Measurements from ENCODE around the gene ATOH1.
A peak's percentile ranks its signal among the peaks of the same experiment; 100 is the strongest.

The ATOH1 gene

GRCh38 chr4:93828332-93828994 is at the start of gene ATOH1:
ATOH1 (plus strand) TSS chr4:93828753; CDS start chr4:93828927, 174 bp downstream.
- DNase-seq = peak in 1 of 2 donors; percentile 13

- DNase-seq = no peak
Measured at GRCh38 chr4:93779228-93779627, 49.3 kb upstream of the ATOH1 start.

GRCh38 chr4:93780080-93780479 is 48.5 kb upstream of the ATOH1 start:
- no peak for DNase-seq

GRCh38 chr4:93781198-93781597 is 47.4 kb upstream of the ATOH1 start:
- no peak for DNase-seq

- no peak for DNase-seq
Measured at GRCh38 chr4:93786149-93786548, 42.4 kb upstream of the ATOH1 start.

- no peak for DNase-seq
Measured at GRCh38 chr4:93788712-93789111, 39.8 kb upstream of the ATOH1 start.

- peak in 1 of 2 donors; percentile 37 for DNase-seq
Measured at GRCh38 chr4:93791570-93792195, 36.9 kb upstream of the ATOH1 start.

GRCh38 chr4:93802045-93802444 is 26.5 kb upstream of the ATOH1 start:
- DNase-seq = no peak

GRCh38 chr4:93809773-93810172 is 18.8 kb upstream of the ATOH1 start:
- no peak for DNase-seq

- DNase-seq = no peak
Measured at GRCh38 chr4:93810340-93810992, 18.1 kb upstream of the ATOH1 start.

GRCh38 chr4:93813092-93813491 is 15.5 kb upstream of the ATOH1 start:
- DNase-seq = no peak

GRCh38 chr4:93814141-93814540 is 14.4 kb upstream of the ATOH1 start:
- DNase-seq = no peak

GRCh38 chr4:93814722-93815121 is 13.8 kb upstream of the ATOH1 start:
- no peak for DNase-seq

GRCh38 chr4:93825551-93826216 is 2.9 kb upstream of the ATOH1 start:
- DNase-seq = no peak

GRCh38 chr4:93827272-93827947 is 1.1 kb upstream of the ATOH1 start:
- DNase-seq = no peak

GRCh38 chr4:93828995-93829819 is 654 bp downstream of the ATOH1 start:
- peak in 1 of 2 donors; percentile 6 for DNase-seq

GRCh38 chr4:93829820-93830687 is 1.5 kb downstream of the ATOH1 start:
- DNase-seq = no peak

GRCh38 chr4:93831716-93832496 is 3.4 kb downstream of the ATOH1 start:
- no peak for DNase-seq

- DNase-seq = no peak
Measured at GRCh38 chr4:93834249-93835066, 5.9 kb downstream of the ATOH1 start.

Data from stimulated activated CD4-positive, alpha-beta T cell treated with anti-CD3 and anti-CD28 coated beads, Interleukin-2, amount 100 ng/mL, for 24 hours (primary cell).